Neural cell (in vitro differentiated cells): ENCODE data around the gene PDE8B.

Experiments
- POLR2AphosphoS5 ChIP-seq: IDR thresholded peaks from 2 replicates; pipeline ENCODE4 v1.6.1; 2012
- REST ChIP-seq: IDR thresholded peaks from 2 replicates; pipeline ENCODE4 v1.6.1; 2012; ENCODE audit warnings: borderline replicate concordance
- SMC3 ChIP-seq: fragments of 450-650 bp; conservative IDR thresholded peaks from 2 replicates; pipeline ENCODE4 v1.6.1; 2014; ENCODE audit warnings: antibody characterized with exemption, mild to moderate bottlenecking, moderate library complexity; ENCODE audit not compliant: poor library complexity

GRCh38 chr5:77319117-77319804 lies 108.8 kb downstream of the PDE8B start:
- TF ChIP-seq SMC3 (no peak), POLR2AphosphoS5 (no peak), REST (no peak)
